H9 (cell line): ENCODE data around the gene JARID2. TPM values are rescaled to one million over a fixed set of nuclear protein-coding genes. Genes with fewer than 3 reads are reported as not detected.

ENCODE experiments used
- DNase-seq: peaks from one replicate; pipeline ENCODE4 v3.0.0-alpha.2; 2017
- H2AFZ ChIP-seq: one replicate; pipeline ENCODE4 v1.6.1; 2013; ENCODE audit warnings: mild to moderate bottlenecking, low read length, control low read depth, moderate library complexity
- H2AK5ac ChIP-seq: 2 replicates; pipeline ENCODE4 v1.6.1; 2013; ENCODE audit warnings: low read length, control low read depth, mixed read lengths; ENCODE audit not compliant: insufficient read length
- H2BK120ac ChIP-seq: one replicate; pipeline ENCODE4 v1.6.1; 2013; ENCODE audit warnings: low read depth, mild to moderate bottlenecking, low read length, control low read depth, inconsistent platforms; ENCODE audit not compliant: poor library complexity, severe bottlenecking
- H2BK12ac ChIP-seq: 2 replicates; pipeline ENCODE4 v1.6.1; 2013; ENCODE audit warnings: low read length, control low read depth, mixed read lengths, low read depth; ENCODE audit not compliant: insufficient read length
- H2BK15ac ChIP-seq: 2 replicates; pipeline ENCODE4 v1.6.1; 2013; ENCODE audit warnings: low read depth, low read length, control low read depth
- H2BK20ac ChIP-seq: one replicate; pipeline ENCODE4 v1.6.1; 2013; ENCODE audit warnings: low read depth, mild to moderate bottlenecking, low read length, control low read depth, inconsistent platforms; ENCODE audit not compliant: poor library complexity, severe bottlenecking
- H2BK5ac ChIP-seq: 2 replicates; pipeline ENCODE4 v1.6.1; 2013; ENCODE audit warnings: low read length, control low read depth, mixed read lengths; ENCODE audit not compliant: insufficient read length
- H3K14ac ChIP-seq: 2 replicates; pipeline ENCODE4 v1.6.1; 2013; ENCODE audit warnings: low read length, control low read depth; ENCODE audit not compliant: insufficient read depth
- H3K18ac ChIP-seq: 2 replicates; pipeline ENCODE4 v1.6.1; 2013; ENCODE audit warnings: low read depth, mild to moderate bottlenecking, mixed read lengths, low read length, control low read depth; ENCODE audit not compliant: insufficient read length
- H3K23ac ChIP-seq: 2 replicates; pipeline ENCODE4 v1.6.1; 2013; ENCODE audit warnings: low read length, control low read depth, mixed read lengths, low read depth; ENCODE audit not compliant: insufficient read length
- H3K23me2 ChIP-seq: 2 replicates; pipeline ENCODE4 v1.6.1; 2013; ENCODE audit warnings: low read depth, mild to moderate bottlenecking, mixed read lengths, low read length, control low read depth; ENCODE audit not compliant: insufficient read length, poor library complexity, severe bottlenecking
- H3K27ac ChIP-seq: 2 replicates; pipeline ENCODE4 v1.5.1; 2013; ENCODE audit warnings: low read length, control low read depth, mixed read lengths, low read depth; ENCODE audit not compliant: insufficient read length
- H3K27me3 ChIP-seq: 2 replicates; pipeline ENCODE4 v1.6.1; 2013; ENCODE audit warnings: low read length, control low read depth, inconsistent platforms; ENCODE audit not compliant: insufficient read depth
- H3K4ac ChIP-seq: 2 replicates; pipeline ENCODE4 v1.6.1; 2013; ENCODE audit warnings: low read depth, mild to moderate bottlenecking, control low read depth, inconsistent platforms, low read length, moderate library complexity
- H3K4me1 ChIP-seq: 2 replicates; pipeline ENCODE4 v1.6.1; 2013; ENCODE audit warnings: low read length, control low read depth, inconsistent platforms; ENCODE audit not compliant: insufficient read depth
- H3K4me2 ChIP-seq: 2 replicates; pipeline ENCODE4 v1.6.1; 2013; ENCODE audit warnings: low read length, control low read depth, mixed read lengths; ENCODE audit not compliant: insufficient read length, insufficient read depth
- H3K56ac ChIP-seq: 2 replicates; pipeline ENCODE4 v1.6.1; 2013; ENCODE audit warnings: low read depth, mild to moderate bottlenecking, mixed read lengths, low read length, control low read depth; ENCODE audit not compliant: insufficient read length
- H3K79me1 ChIP-seq: 2 replicates; pipeline ENCODE4 v1.6.1; 2013; ENCODE audit warnings: low read depth, mild to moderate bottlenecking, moderate library complexity, low read length, control low read depth, inconsistent platforms; ENCODE audit not compliant: insufficient read depth, poor library complexity, severe bottlenecking
- H3K79me2 ChIP-seq: 2 replicates; pipeline ENCODE4 v1.6.1; 2013; ENCODE audit warnings: low read length, control low read depth, inconsistent platforms; ENCODE audit not compliant: insufficient read depth
- H3K9ac ChIP-seq: 2 replicates; pipeline ENCODE4 v1.6.1; 2013; ENCODE audit warnings: low read length, control low read depth, mixed read lengths; ENCODE audit not compliant: insufficient read length; ENCODE audit errors: extremely low read depth
- H3K9me3 ChIP-seq: one replicate; pipeline ENCODE4 v1.6.1; 2013; ENCODE audit warnings: low read depth, low read length, inconsistent platforms; ENCODE audit not compliant: control insufficient read depth
- H3T11ph ChIP-seq: one replicate; pipeline ENCODE4 v1.6.1; 2013; ENCODE audit warnings: mild to moderate bottlenecking, low read length, control low read depth, inconsistent platforms
- H4K20me1 ChIP-seq: one replicate; pipeline ENCODE4 v1.6.1; 2013; ENCODE audit not compliant: control insufficient read depth, insufficient read length, insufficient read depth
- H4K5ac ChIP-seq: 2 replicates; pipeline ENCODE4 v1.6.1; 2013; ENCODE audit warnings: low read depth, mild to moderate bottlenecking, mixed read lengths, low read length, control low read depth; ENCODE audit not compliant: insufficient read length
- H4K8ac ChIP-seq: replicated peaks from 2 replicates; pipeline ENCODE4 v1.6.1; 2013; ENCODE audit warnings: low read length, control low read depth, mixed read lengths, low read depth; ENCODE audit not compliant: insufficient read length
- H4K91ac ChIP-seq: 2 replicates; pipeline ENCODE4 v1.6.1; 2013; ENCODE audit warnings: low read depth, mild to moderate bottlenecking, moderate library complexity, mixed read lengths, low read length, control low read depth; ENCODE audit not compliant: insufficient read length
- H3K27ac Mint-ChIP-seq, 3 experiments: 2 replicates in 2 of 3; 3 replicates in 1 of 3; pipeline ENCODE4 v1.8.0; 2020 to 2021; ENCODE audit warnings: mixed read lengths in 3 of 3, mild to moderate bottlenecking in 1 of 3, moderate library complexity in 1 of 3
- H3K27me3 Mint-ChIP-seq: 2 replicates; pipeline ENCODE4 v1.8.0; 2021; ENCODE audit warnings: low read depth, mild to moderate bottlenecking, moderate library complexity, mixed read lengths
- H3K36me3 Mint-ChIP-seq, 3 experiments: 2 replicates in 2 of 3; 3 replicates in 1 of 3; pipeline ENCODE4 v1.8.0; 2020 to 2021; ENCODE audit warnings: low read depth in 3 of 3, mixed read lengths in 3 of 3; ENCODE audit not compliant: insufficient read depth in 1 of 3
- H3K4me1 Mint-ChIP-seq, 2 experiments: 2 replicates each; pipeline ENCODE4 v1.8.0; 2020; ENCODE audit warnings: mixed read lengths in 2 of 2
- H3K4me3 Mint-ChIP-seq, 2 experiments: 2 replicates in 1 of 2; 3 replicates in 1 of 2; pipeline ENCODE4 v1.8.0; 2020 to 2021; ENCODE audit warnings: mild to moderate bottlenecking in 2 of 2, mixed read lengths in 2 of 2, moderate library complexity in 1 of 2
- H3K9me3 Mint-ChIP-seq, 2 experiments: 2 replicates in 1 of 2; 3 replicates in 1 of 2; pipeline ENCODE4 v1.8.0; 2020; ENCODE audit warnings: mild to moderate bottlenecking in 2 of 2, mixed read lengths in 2 of 2, moderate library complexity in 1 of 2
- CTCF ChIP-seq: fragments of 200-600 bp; sonication (generic); conservative IDR thresholded peaks from 3 replicates; pipeline ENCODE4 v1.8.0; 2021; ENCODE audit warnings: antibody characterized with exemption, mild to moderate bottlenecking
- WGBS: extraction: QIAGEN DNeasy Blood & Tissue Kit; methylation state at CpG from one replicate; pipeline ENCODE4 v1.1.7; 2013; ENCODE audit warnings: missing lambda C conversion rate, low lambda C conversion rate, mixed read lengths; ENCODE audit not compliant: insufficient read length; ENCODE audit errors: extremely low coverage; 5-methylcytosine and 5-hydroxymethylcytosine counted together
- total RNA-seq: library from RNA; stranded (reverse); gene quantifications from 2 replicates; pipeline ENCODE4 v1.2.1, GENCODE V29; 2021

The JARID2 gene
- total RNA-seq, 1 experiment from 2014 or later, result 174 TPM

DNA sequence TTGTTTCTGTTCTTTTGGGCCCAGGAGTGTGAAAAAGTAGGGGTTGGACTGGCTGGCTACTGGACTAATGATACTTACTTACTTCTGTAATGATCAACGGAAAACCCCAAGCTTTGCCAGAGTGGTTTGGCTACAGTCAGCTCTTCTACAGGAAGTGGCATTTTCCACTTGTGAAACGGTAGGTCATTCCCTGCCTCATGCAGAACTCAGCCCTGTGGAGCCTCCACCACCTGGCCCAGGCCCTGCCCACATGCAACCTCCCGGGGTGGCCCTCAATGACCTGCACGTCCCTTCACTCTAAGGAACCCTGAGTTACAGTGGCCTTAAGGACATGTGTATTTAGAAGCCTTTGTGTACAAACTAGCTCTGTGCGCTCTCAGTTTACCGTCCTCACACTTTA lies 276.6 kb downstream of the JARID2 start:
- no CpG with 5 or more reads among the region's 6 CpGs for WGBS
- no peak overlapping the region for H3K4me2 ChIP-seq
- no peak overlapping the region for H2BK15ac ChIP-seq
- no peak overlapping the region for H3K27ac ChIP-seq
- no peak overlapping the region for H2AK5ac ChIP-seq
- no peak overlapping the region for H3K56ac ChIP-seq
- H4K5ac ChIP-seq, result no peak overlapping the region
- peaks cover 8% of the 10 kb centered on the region for H3K9me3 ChIP-seq
- Mint-ChIP-seq H3K27ac (peak overlapping the region in 1 of 3 experiments; percentile 46; a peak in 1 of 7 replicates), H3K27me3 (peaks cover 15% of the 10 kb centered on the region), H3K36me3 (peaks cover 76 to 98% (median 91%) of the 10 kb centered on the region in 3 experiments), H3K4me3 (no peak overlapping the region), H3K4me1 (peaks cover 0 to 14% of the 10 kb centered on the region in 2 experiments; a peak in 2 of 4 replicates), H3K9me3 (peaks cover 10 to 38% of the 10 kb centered on the region in 2 experiments)
- no peaks in the 10 kb centered on the region for H3K79me2 ChIP-seq
- H3K23ac ChIP-seq, result no peak overlapping the region
- H3K4ac ChIP-seq, result no peak overlapping the region
- no peak overlapping the region for H4K91ac ChIP-seq
- no peak for TF ChIP-seq CTCF
- H3K18ac ChIP-seq, result no peak overlapping the region
- H3K79me1 ChIP-seq, result no peaks in the 10 kb centered on the region
- H3K23me2 ChIP-seq, result no peaks in the 10 kb centered on the region
- DNase-seq, result peak; percentile 51
- no peaks in the 10 kb centered on the region for H3K27me3 ChIP-seq
- no peak overlapping the region for H2BK12ac ChIP-seq
- no peak overlapping the region for H2BK5ac ChIP-seq
- H2BK120ac ChIP-seq, result no peak overlapping the region
- no peak overlapping the region for H3T11ph ChIP-seq
- H3K9ac ChIP-seq, result no peak overlapping the region
- no peaks in the 10 kb centered on the region for H4K20me1 ChIP-seq
- H3K14ac ChIP-seq, result no peak overlapping the region
- H4K8ac ChIP-seq, result no peak overlapping the region
- no peak overlapping the region for H2BK20ac ChIP-seq
- H3K4me1 ChIP-seq, result no peaks in the 10 kb centered on the region
- H2AFZ ChIP-seq, result no peak overlapping the region
